PC-3 (cell line): ENCODE measurements around the gene OCA2. TPM values are rescaled to one million over a fixed set of nuclear protein-coding genes. Genes with fewer than 3 reads are reported as not detected.

Experiments
- ATAC-seq: fragments of 200-7000 bp; cut with Tn5 transposase; 2 replicates; pipeline ENCODE4 v1.9.1; 2020; ENCODE audit warnings: mild to moderate bottlenecking, moderate library complexity
- BruUV-seq: library from RNA; stranded (reverse); fragments of 400-500 nt; replicated peaks from 2 replicates; lab custom pipeline; 2021; lab: Mats Ljungman, UMichigan
- CTCF ChIA-PET: fragments of 300-600 bp; sonication (Branson Sonifier 250); formaldehyde crosslinking; loops from one replicate; lab custom pipeline; 2022; ENCODE audit warnings: antibody characterized with exemption; lab: Charles Lee
- POLR2A ChIA-PET: fragments of 300-600 bp; sonication (Branson Sonifier 250); formaldehyde crosslinking; loops from one replicate; lab custom pipeline; 2022; ENCODE audit warnings: antibody characterized with exemption; ENCODE audit not compliant: unreplicated experiment; lab: Charles Lee
- DNase-seq: peaks from one replicate; pipeline ENCODE4 v3.0.0-alpha.2; 2015
- H2AFZ ChIP-seq: fragments of 300-600 bp; sonication (generic); 2 replicates; pipeline ENCODE4 v1.6.0; 2016; ENCODE audit warnings: antibody characterized with exemption, low read length
- H3F3A ChIP-seq: fragments of 300-600 bp; sonication (generic); one replicate; pipeline ENCODE4 v1.6.0; 2017; ENCODE audit warnings: antibody characterized with exemption, low read length, control low read depth, mild to moderate bottlenecking; ENCODE audit not compliant: unreplicated experiment
- H3K27ac ChIP-seq: fragments of 300-600 bp; sonication (generic); 2 replicates; pipeline ENCODE4 v1.5.1; 2016; ENCODE audit warnings: mild to moderate bottlenecking, low read length
- H3K27me3 ChIP-seq: fragments of 300-600 bp; sonication (generic); 2 replicates; pipeline ENCODE4 v1.6.1; 2016; ENCODE audit warnings: low read length, mixed read lengths
- H3K36me3 ChIP-seq: fragments of 300-600 bp; sonication (generic); 2 replicates; pipeline ENCODE4 v1.6.1; 2016; ENCODE audit warnings: low read depth, mixed run types, low read length, mixed read lengths
- H3K4me1 ChIP-seq: fragments of 300-600 bp; sonication (generic); 2 replicates; pipeline ENCODE4 v1.5.1; 2016; ENCODE audit warnings: low read length; ENCODE audit not compliant: insufficient read depth
- H3K4me2 ChIP-seq: fragments of 300-600 bp; sonication (generic); 2 replicates; pipeline ENCODE4 v1.6.0; 2016; ENCODE audit warnings: low read length
- H3K4me3 ChIP-seq: fragments of 300-600 bp; sonication (generic); 2 replicates; pipeline ENCODE4 v1.5.1; 2016; ENCODE audit warnings: mild to moderate bottlenecking, low read length, mixed read lengths
- H3K79me2 ChIP-seq: fragments of 300-600 bp; sonication (generic); 2 replicates; pipeline ENCODE4 v1.6.1; 2017; ENCODE audit warnings: low read length, mixed read lengths
- H3K9ac ChIP-seq: fragments of 300-600 bp; sonication (generic); 2 replicates; pipeline ENCODE4 v1.6.0; 2016; ENCODE audit warnings: mild to moderate bottlenecking, low read length
- H3K9me2 ChIP-seq: fragments of 300-600 bp; sonication (generic); replicated peaks from 2 replicates; pipeline ENCODE4 v1.6.1; 2016; ENCODE audit warnings: mixed run types, low read length, mixed read lengths
- H3K9me3 ChIP-seq: fragments of 300-600 bp; sonication (generic); 2 replicates; pipeline ENCODE4 v1.6.1; 2016; ENCODE audit warnings: low read length, mixed read lengths
- H4K20me1 ChIP-seq: fragments of 300-600 bp; sonication (generic); 2 replicates; pipeline ENCODE4 v1.6.1; 2016; ENCODE audit warnings: low read length, mixed read lengths
- CTCF ChIP-seq: fragments of 300-600 bp; sonication (generic); conservative IDR thresholded peaks from 2 replicates; pipeline ENCODE4 v1.5.1; 2017; ENCODE audit warnings: antibody characterized with exemption, low read depth, mild to moderate bottlenecking, low read length
- EZH2 ChIP-seq: fragments of 300-600 bp; sonication (generic); IDR thresholded peaks from one replicate; pipeline ENCODE4 v1.6.1; 2017; ENCODE audit warnings: antibody characterized with exemption, mild to moderate bottlenecking, low read length; ENCODE audit not compliant: unreplicated experiment
- EZH2phosphoT487 ChIP-seq: fragments of 300-600 bp; sonication (generic); IDR thresholded peaks from 2 replicates; pipeline ENCODE4 v1.6.1; 2018; ENCODE audit warnings: mild to moderate bottlenecking, antibody characterized with exemption, low read length, borderline replicate concordance
- intact Hi-C: fragments of 100-400 bp; cut with micrococcal nuclease; formaldehyde crosslinking; loops from 2 replicates; pipeline ENCODE4 v1.9.0; 2023
- total RNA-seq: library from RNA; depleted of rRNA; stranded (reverse); fragments of >200 nt; gene quantifications from 2 replicates; pipeline ENCODE4 v1.2.3, GENCODE V29; 2014

OCA2 gene
- total RNA-seq, 1 experiment from 2014 or later: not detected

DNA sequence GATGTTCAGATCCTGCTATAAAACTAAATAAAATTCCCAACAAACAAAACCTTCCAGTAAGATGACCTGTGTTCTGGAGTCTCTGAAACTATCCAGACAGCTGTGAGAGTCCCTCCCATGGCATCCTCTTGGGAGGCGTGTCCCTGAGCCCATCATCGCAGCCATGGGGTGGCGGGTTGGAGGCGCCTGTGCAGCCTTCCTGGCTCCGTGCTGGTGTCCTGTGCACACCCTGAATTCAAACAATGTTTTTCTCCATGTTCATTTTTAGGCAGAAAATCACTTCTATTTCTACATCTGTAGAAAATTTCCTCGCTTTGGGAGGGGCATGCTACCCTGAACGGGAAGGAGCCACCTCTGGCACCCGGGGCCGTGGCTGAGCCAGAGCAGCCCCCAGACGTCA lies 19.4 kb upstream of the OCA2 start:
- no peak overlapping the region for H3K4me2 ChIP-seq
- H3K27ac ChIP-seq: no peak overlapping the region
- H3K9me3 ChIP-seq: no peaks in the 10 kb centered on the region
- no peaks in the 10 kb centered on the region for H3K9me2 ChIP-seq
- H2AFZ ChIP-seq: no peak overlapping the region
- ATAC-seq: no peak
- H4K20me1 ChIP-seq: no peaks in the 10 kb centered on the region
- no peak for TF ChIP-seq CTCF
- no peak for TF ChIP-seq EZH2
- TF ChIP-seq EZH2phosphoT487: no peak
- intact Hi-C loops: no loop called here
- POLR2A ChIA-PET: no interaction called here
- BruUV-seq: no TSS peak
- no peaks in the 10 kb centered on the region for H3K27me3 ChIP-seq
- no peaks in the 10 kb centered on the region for H3F3A ChIP-seq
- H3K79me2 ChIP-seq: no peaks in the 10 kb centered on the region
- no peaks in the 10 kb centered on the region for H3K4me1 ChIP-seq
- no peak for DNase-seq
- H3K9ac ChIP-seq: no peak overlapping the region
- CTCF ChIA-PET: no interaction called here
- peaks cover 26% of the 10 kb centered on the region; the same call in 1 of the 2 replicates for H3K36me3 ChIP-seq
- H3K4me3 ChIP-seq: no peak overlapping the region

- Histone ChIP-seq H3K4me1 (no peaks in the 10 kb centered on the region), H4K20me1 (no peaks in the 10 kb centered on the region), H3K9ac (no peak overlapping the region), H3K4me3 (no peak overlapping the region), H2AFZ (no peak overlapping the region), H3K9me2 (no peaks in the 10 kb centered on the region), H3K9me3 (no peaks in the 10 kb centered on the region), H3K27me3 (no peaks in the 10 kb centered on the region), H3K36me3 (peaks cover 26% of the 10 kb centered on the region; the same call in 1 of the 2 replicates), H3K27ac (no peak overlapping the region), H3K79me2 (no peaks in the 10 kb centered on the region), H3K4me2 (no peak overlapping the region), H3F3A (no peaks in the 10 kb centered on the region)
- no TSS peak for BruUV-seq
- CTCF ChIA-PET: no interaction called here
- intact Hi-C loops: no loop called here
- ATAC-seq (no peak), DNase-seq (no peak)
- TF ChIP-seq CTCF: no peak
- TF ChIP-seq EZH2: no peak
- no peak for TF ChIP-seq EZH2phosphoT487
- POLR2A ChIA-PET: no interaction called here
Measured at GRCh38 chr15:28118083-28118482, 19.0 kb upstream of the OCA2 start.

- ATAC-seq (no peak), DNase-seq (no peak)
- BruUV-seq: no TSS peak
- H3K9me3 ChIP-seq: no peaks in the 10 kb centered on the region
- ChIA-PET POLR2A (no interaction called here), CTCF (no interaction called here)
- no peaks in the 10 kb centered on the region for H3K27me3 ChIP-seq
- H2AFZ ChIP-seq: no peak overlapping the region
- H3K4me1 ChIP-seq: no peaks in the 10 kb centered on the region
- no peak overlapping the region for H3K9ac ChIP-seq
- H3K4me2 ChIP-seq: no peak overlapping the region
- no peaks in the 10 kb centered on the region for H4K20me1 ChIP-seq
- peaks cover 22% of the 10 kb centered on the region; the same call in 1 of the 2 replicates for H3K36me3 ChIP-seq
- no peaks in the 10 kb centered on the region for H3K9me2 ChIP-seq
- H3K4me3 ChIP-seq: no peak overlapping the region
- intact Hi-C loops: no loop called here
- H3K79me2 ChIP-seq: no peaks in the 10 kb centered on the region
- H3K27ac ChIP-seq: no peak overlapping the region
- H3F3A ChIP-seq: no peaks in the 10 kb centered on the region
- TF ChIP-seq EZH2phosphoT487: no peak
- TF ChIP-seq EZH2: no peak
- TF ChIP-seq CTCF: no peak
Measured at GRCh38 chr15:28117432-28117990, 18.4 kb upstream of the OCA2 start.
